ENCODE data around the gene STPG2. TPM values are rescaled to one million over a fixed set of nuclear protein-coding genes. Genes with fewer than 3 reads are reported as not detected.

The STPG2 gene
- total RNA-seq = under 0.01 TPM in 1 of 2 replicates, not detected in the other

GRCh38 chr4:98143001-98143899 lies at the start of gene STPG2:
Gene STPG2 (minus strand): TSS chr4:98143476.

Other genes with a start within 250 kb of the STPG2 start
- 74.4 and 95.7 TPM in 2 replicates for gene RAP1GDS1, start 117.9 kb upstream of the STPG2 start, total RNA-seq

Data from smooth muscle cell of trachea (primary cell).